ENCODE measurements around the gene NTRK3.

The NTRK3 gene

DNA sequence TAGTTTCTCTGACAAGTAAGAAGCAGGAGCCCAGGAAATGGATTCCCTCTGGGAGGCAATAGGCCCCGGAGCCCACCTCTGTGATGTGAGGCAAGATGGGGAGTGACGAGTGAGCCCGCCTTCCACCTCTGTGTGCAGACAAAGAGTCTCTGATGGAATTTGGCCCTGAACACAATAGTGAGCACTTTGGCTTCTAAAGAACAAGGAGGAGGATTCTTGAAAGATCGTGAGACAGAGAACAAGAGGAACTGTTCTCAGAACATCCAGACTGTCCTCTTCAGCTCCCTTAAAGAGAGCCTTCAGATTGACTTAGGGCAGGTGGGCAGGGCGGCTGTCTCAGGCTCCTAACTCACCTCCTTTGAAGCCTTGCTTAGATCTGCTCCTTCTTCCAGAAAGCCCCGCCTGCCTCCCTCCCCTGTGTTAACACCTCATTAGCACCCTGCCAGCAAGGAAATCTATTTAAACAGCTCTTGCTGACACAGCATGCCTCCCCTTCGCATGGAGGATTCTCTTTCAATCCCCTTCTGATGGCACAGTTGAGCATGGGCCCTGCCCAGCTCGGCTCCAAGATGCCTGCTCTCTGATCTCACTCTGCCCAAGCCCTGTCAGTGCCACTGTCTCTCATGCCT is 430.3 kb downstream of the NTRK3 start:
- no peak overlapping the region for H3K4me3 ChIP-seq (ENCODE audit: low read depth, low read length)
- H3K4me2 ChIP-seq (ENCODE audit: low read length) = no peak overlapping the region
- H3K9ac ChIP-seq (ENCODE audit: low read length) = no peak overlapping the region
- no peak overlapping the region for H4K91ac ChIP-seq (ENCODE audit: low read depth, low read length)
- WGBS (ENCODE audit: extremely low coverage, insufficient coverage, insufficient read length) = no CpG with 5 or more reads among the region's 8 CpGs
- H3K36me3 ChIP-seq (ENCODE audit: control insufficient read depth in 1 of 2, insufficient read depth in 2 of 2, low read length in 2 of 2) = no peaks in the 10 kb centered on the region
- no peak overlapping the region for H3K27ac ChIP-seq (ENCODE audit: low read depth, low read length)
- no peaks in the 10 kb centered on the region for H3K79me2 ChIP-seq (ENCODE audit: control insufficient read depth, insufficient read depth, low read length, poor library complexity)
- no peak overlapping the region for H2BK5ac ChIP-seq (ENCODE audit: low read depth, low read length, poor library complexity)
- no peak for DNase-seq
- no peak overlapping the region for H2AFZ ChIP-seq (ENCODE audit: insufficient read depth, low read length, poor library complexity)
- no peaks in the 10 kb centered on the region for H3K9me3 ChIP-seq (ENCODE audit: insufficient read depth, low read depth, low read length)
- H3K79me1 ChIP-seq (ENCODE audit: low read length) = no peaks in the 10 kb centered on the region
- no peak overlapping the region for H2BK120ac ChIP-seq (ENCODE audit: insufficient read depth, low read length, poor library complexity)
- H3K4ac ChIP-seq (ENCODE audit: low read depth, low read length) = no peak overlapping the region
- H4K8ac ChIP-seq (ENCODE audit: low read depth, low read length) = no peak overlapping the region
- H3K23ac ChIP-seq (ENCODE audit: low read length) = no peak overlapping the region
- no peaks in the 10 kb centered on the region for H3K27me3 ChIP-seq (ENCODE audit: insufficient read depth, low read length)
- no peak overlapping the region for H3K14ac ChIP-seq (ENCODE audit: low read length)
- H2AK5ac ChIP-seq (ENCODE audit: low read length) = no peak overlapping the region
- H4K12ac ChIP-seq (ENCODE audit: low read depth, low read length) = no peak overlapping the region
- H3K18ac ChIP-seq (ENCODE audit: low read length) = no peak overlapping the region
- no peak overlapping the region for H2BK12ac ChIP-seq (ENCODE audit: low read length)
- H3K4me1 ChIP-seq (ENCODE audit: control insufficient read depth in 1 of 2, insufficient read depth in 2 of 2, low read length in 2 of 2) = no peaks in the 10 kb centered on the region

- Histone ChIP-seq H2BK5ac (ENCODE audit: low read depth, low read length, poor library complexity) (no peak overlapping the region), H2BK12ac (ENCODE audit: low read length) (no peak overlapping the region), H4K12ac (ENCODE audit: low read depth, low read length) (no peak overlapping the region), H3K14ac (ENCODE audit: low read length) (no peak overlapping the region), H3K9ac (ENCODE audit: low read length) (no peak overlapping the region), H2AFZ (ENCODE audit: insufficient read depth, low read length, poor library complexity) (no peak overlapping the region), H2AK5ac (ENCODE audit: low read length) (no peak overlapping the region), H4K91ac (ENCODE audit: low read depth, low read length) (no peak overlapping the region), H2BK120ac (ENCODE audit: insufficient read depth, low read length, poor library complexity) (no peak overlapping the region), H3K79me2 (ENCODE audit: control insufficient read depth, insufficient read depth, low read length, poor library complexity) (no peaks in the 10 kb centered on the region), H3K9me3 (ENCODE audit: insufficient read depth, low read depth, low read length) (no peaks in the 10 kb centered on the region), H3K79me1 (ENCODE audit: low read length) (no peaks in the 10 kb centered on the region), H3K4me1 (ENCODE audit: control insufficient read depth in 1 of 2, insufficient read depth in 2 of 2, low read length in 2 of 2) (no peaks in the 10 kb centered on the region), H3K18ac (ENCODE audit: low read length) (no peak overlapping the region), H3K4me2 (ENCODE audit: low read length) (no peak overlapping the region), H3K4ac (ENCODE audit: low read depth, low read length) (no peak overlapping the region), H3K4me3 (ENCODE audit: low read depth, low read length) (no peak overlapping the region), H3K27ac (ENCODE audit: low read depth, low read length) (no peak overlapping the region), H3K23ac (ENCODE audit: low read length) (no peak overlapping the region), H4K8ac (ENCODE audit: low read depth, low read length) (no peak overlapping the region), H3K36me3 (ENCODE audit: control insufficient read depth in 1 of 2, insufficient read depth in 2 of 2, low read length in 2 of 2) (no peaks in the 10 kb centered on the region), H3K27me3 (ENCODE audit: insufficient read depth, low read length) (no peaks in the 10 kb centered on the region)
- DNase-seq = no peak
- WGBS (ENCODE audit: extremely low coverage, insufficient coverage, insufficient read length) = no CpG with 5 or more reads among the region's 1 CpG
Measured at GRCh38 chr15:87818756-87819155, 437.8 kb downstream of the NTRK3 start.

DNA sequence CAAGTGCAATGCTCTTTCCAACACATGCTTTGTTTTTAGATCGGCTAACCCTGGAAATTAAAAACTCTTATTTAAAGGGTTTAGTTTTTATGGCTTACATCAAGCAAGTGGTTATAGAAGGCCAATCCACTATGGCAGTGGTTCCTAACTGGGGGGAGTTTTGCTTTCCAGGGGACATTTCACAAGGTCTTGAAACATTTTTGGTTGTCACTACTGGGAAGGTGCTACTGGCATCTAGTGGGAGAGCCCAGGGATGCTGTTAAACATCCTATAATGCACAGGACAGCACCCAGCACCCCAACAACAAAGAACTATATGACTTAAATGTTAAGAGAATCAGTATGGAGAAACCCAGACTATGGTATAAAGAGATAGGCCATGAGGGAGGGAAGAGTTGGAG is 439.0 kb downstream of the NTRK3 start:
- H3K18ac ChIP-seq (ENCODE audit: low read length) = no peak overlapping the region
- H2BK12ac ChIP-seq (ENCODE audit: low read length) = no peak overlapping the region
- no peak overlapping the region for H4K8ac ChIP-seq (ENCODE audit: low read depth, low read length)
- no peaks in the 10 kb centered on the region for H3K27me3 ChIP-seq (ENCODE audit: insufficient read depth, low read length)
- H3K36me3 ChIP-seq (ENCODE audit: control insufficient read depth in 1 of 2, insufficient read depth in 2 of 2, low read length in 2 of 2) = no peaks in the 10 kb centered on the region
- no peak overlapping the region for H3K23ac ChIP-seq (ENCODE audit: low read length)
- no peak overlapping the region for H3K9ac ChIP-seq (ENCODE audit: low read length)
- no CpG with 5 or more reads among the region's 1 CpG for WGBS (ENCODE audit: extremely low coverage, insufficient coverage, insufficient read length)
- H3K14ac ChIP-seq (ENCODE audit: low read length) = no peak overlapping the region
- H3K79me2 ChIP-seq (ENCODE audit: control insufficient read depth, insufficient read depth, low read length, poor library complexity) = no peaks in the 10 kb centered on the region
- no peak overlapping the region for H3K4me3 ChIP-seq (ENCODE audit: low read depth, low read length)
- no peak overlapping the region for H3K4ac ChIP-seq (ENCODE audit: low read depth, low read length)
- no peak overlapping the region for H3K27ac ChIP-seq (ENCODE audit: low read depth, low read length)
- no peaks in the 10 kb centered on the region for H3K79me1 ChIP-seq (ENCODE audit: low read length)
- H4K12ac ChIP-seq (ENCODE audit: low read depth, low read length) = no peak overlapping the region
- DNase-seq = no peak
- no peaks in the 10 kb centered on the region for H3K4me1 ChIP-seq (ENCODE audit: control insufficient read depth in 1 of 2, insufficient read depth in 2 of 2, low read length in 2 of 2)
- H2BK5ac ChIP-seq (ENCODE audit: low read depth, low read length, poor library complexity) = no peak overlapping the region
- no peak overlapping the region for H4K91ac ChIP-seq (ENCODE audit: low read depth, low read length)
- H3K9me3 ChIP-seq (ENCODE audit: insufficient read depth, low read depth, low read length) = no peaks in the 10 kb centered on the region
- no peak overlapping the region for H3K4me2 ChIP-seq (ENCODE audit: low read length)
- H2BK120ac ChIP-seq (ENCODE audit: insufficient read depth, low read length, poor library complexity) = no peak overlapping the region
- no peak overlapping the region for H2AFZ ChIP-seq (ENCODE audit: insufficient read depth, low read length, poor library complexity)
- H2AK5ac ChIP-seq (ENCODE audit: low read length) = no peak overlapping the region

DNA sequence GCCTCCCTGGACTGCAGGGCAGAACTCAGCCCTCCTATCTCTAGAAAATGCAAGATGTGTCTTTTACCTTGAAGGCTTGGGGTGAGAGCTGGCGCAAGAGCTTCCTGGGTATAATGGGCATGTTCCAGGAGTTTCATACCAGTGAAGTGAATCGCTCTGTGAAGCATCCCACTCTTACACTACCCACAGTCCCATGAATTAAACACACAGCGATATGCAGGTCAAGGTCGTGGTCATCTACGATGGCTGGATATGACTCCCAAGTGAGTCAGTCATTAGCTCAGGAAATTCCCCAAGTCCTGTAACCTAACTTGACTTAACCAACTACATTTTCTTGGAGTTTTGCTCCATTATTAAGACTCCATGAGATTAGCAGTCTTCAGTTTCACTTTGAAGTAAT is 439.7 kb downstream of the NTRK3 start:
- H3K4me3 ChIP-seq (ENCODE audit: low read depth, low read length) = no peak overlapping the region
- no peak overlapping the region for H2BK12ac ChIP-seq (ENCODE audit: low read length)
- WGBS (ENCODE audit: extremely low coverage, insufficient coverage, insufficient read length) = no CpG with 5 or more reads among the region's 5 CpGs
- no peak overlapping the region for H3K23ac ChIP-seq (ENCODE audit: low read length)
- H3K79me1 ChIP-seq (ENCODE audit: low read length) = no peaks in the 10 kb centered on the region
- no peaks in the 10 kb centered on the region for H3K9me3 ChIP-seq (ENCODE audit: insufficient read depth, low read depth, low read length)
- H3K79me2 ChIP-seq (ENCODE audit: control insufficient read depth, insufficient read depth, low read length, poor library complexity) = no peaks in the 10 kb centered on the region
- no peak overlapping the region for H3K4me2 ChIP-seq (ENCODE audit: low read length)
- H3K36me3 ChIP-seq (ENCODE audit: control insufficient read depth in 1 of 2, insufficient read depth in 2 of 2, low read length in 2 of 2) = no peaks in the 10 kb centered on the region
- H2AFZ ChIP-seq (ENCODE audit: insufficient read depth, low read length, poor library complexity) = no peak overlapping the region
- no peak overlapping the region for H3K4ac ChIP-seq (ENCODE audit: low read depth, low read length)
- H2BK120ac ChIP-seq (ENCODE audit: insufficient read depth, low read length, poor library complexity) = no peak overlapping the region
- no peak overlapping the region for H4K8ac ChIP-seq (ENCODE audit: low read depth, low read length)
- H3K14ac ChIP-seq (ENCODE audit: low read length) = no peak overlapping the region
- H3K9ac ChIP-seq (ENCODE audit: low read length) = no peak overlapping the region
- no peak overlapping the region for H2BK5ac ChIP-seq (ENCODE audit: low read depth, low read length, poor library complexity)
- no peak overlapping the region for H2AK5ac ChIP-seq (ENCODE audit: low read length)
- H4K12ac ChIP-seq (ENCODE audit: low read depth, low read length) = no peak overlapping the region
- DNase-seq = peak; percentile 6 to 35
- H3K4me1 ChIP-seq (ENCODE audit: control insufficient read depth in 1 of 2, insufficient read depth in 2 of 2, low read length in 2 of 2) = no peaks in the 10 kb centered on the region
- no peak overlapping the region for H3K27ac ChIP-seq (ENCODE audit: low read depth, low read length)
- H4K91ac ChIP-seq (ENCODE audit: low read depth, low read length) = no peak overlapping the region
- no peaks in the 10 kb centered on the region for H3K27me3 ChIP-seq (ENCODE audit: insufficient read depth, low read length)
- no peak overlapping the region for H3K18ac ChIP-seq (ENCODE audit: low read length)

All from trophoblast cell (in vitro differentiated cells and primary cell).